ENCODE data around the gene PSMC6. TPM values are rescaled to one million over a fixed set of nuclear protein-coding genes. Genes with fewer than 3 reads are reported as not detected.

Gene PSMC6
- total RNA-seq: 100 to 1,000 TPM in 3 of 4 donors, 10 to 100 TPM in 1; 80.6 to 178 (median 116) TPM
- 100 to 1,000 TPM; 144 to 292 (median 171) TPM for polyA plus RNA-seq
- long read RNA-seq, donor 1, transcript PSMC6-201 (14 exons, 2,188 nt): major isoform, 121 of 136 reads
- long read RNA-seq, donor 1, partial matches to known transcripts: 7 of 136 reads
- long read RNA-seq, donor 1, other reads (novel, unspliced or antisense): 8 of 136 reads
- long read RNA-seq, donor 2, transcript PSMC6-201 (14 exons, 2,188 nt): major isoform, 407 of 459 reads
- long read RNA-seq, donor 2, partial matches to known transcripts: 6 of 459 reads
- long read RNA-seq, donor 2, other reads (novel, unspliced or antisense): 44 of 459 reads

GRCh38 chr14:52706724-52707706 lies at the start of gene PSMC6:
PSMC6 (plus strand) TSS chr14:52707200; CDS start chr14:52707220, 20 bp downstream.
- peak; percentile 99 to 100 (median 100) for ATAC-seq
- Histone ChIP-seq H3K4me3 (peak within 1 kb of the TSS; percentile 83), H3K36me3 (ENCODE audit: insufficient read depth in 1 of 2, low read depth in 1 of 2) (peaks cover 0 to 41% of the 10 kb centered on the region in 2 donors), H3K27ac (peak within 1 kb of the TSS; percentile 92), H3K27me3 (ENCODE audit: insufficient read depth in 3 of 3, low read length in 2 of 3) (no peaks in the 10 kb centered on the region), H3K4me1 (peaks cover 24% of the 10 kb centered on the region), H3K9me3 (no peaks in the 10 kb centered on the region)
- intact Hi-C loops (cut with DNase I): no loop called here
- no peak for TF ChIP-seq CTCF (IDR thresholded peaks at IDR 0.05)
- peak; percentile 95 to 97 for DNase-seq
- 0 to 1% (median 0%) methylated on average over 42 to 43 of the region's 43 CpGs for WGBS, 3 donors

- Histone ChIP-seq H3K27ac (no peak overlapping the region), H3K4me1 (no peaks in the 10 kb centered on the region), H3K9me3 (no peaks in the 10 kb centered on the region), H3K27me3 (ENCODE audit: insufficient read depth in 3 of 3, low read length in 2 of 3) (no peaks in the 10 kb centered on the region), H3K36me3 (ENCODE audit: insufficient read depth in 1 of 2, low read depth in 1 of 2) (peaks cover 0 to 62% of the 10 kb centered on the region in 2 donors), H3K4me3 (no peak overlapping the region)
- intact Hi-C loops (cut with DNase I): no loop called here
- DNase-seq (no peak), ATAC-seq (no peak)
- TF ChIP-seq CTCF (IDR thresholded peaks at IDR 0.05): no peak
Observed at GRCh38 chr14:52660325-52660724, 46.7 kb upstream of the PSMC6 start.

GRCh38 chr14:52660832-52661231 lies 46.2 kb upstream of the PSMC6 start:
- H3K27ac ChIP-seq: no peak overlapping the region
- TF ChIP-seq CTCF (IDR thresholded peaks at IDR 0.05): no peak
- DNase-seq: no peak
- WGBS, 3 donors: 85 to 96% (median 88%) methylated on average over 1 of the region's 1 CpG
- H3K4me1 ChIP-seq: no peaks in the 10 kb centered on the region
- peaks cover 0 to 62% of the 10 kb centered on the region in 2 donors for H3K36me3 ChIP-seq (ENCODE audit: insufficient read depth in 1 of 2, low read depth in 1 of 2)
- intact Hi-C loops (cut with DNase I): no loop called here
- no peak overlapping the region for H3K4me3 ChIP-seq
- H3K9me3 ChIP-seq: no peaks in the 10 kb centered on the region
- H3K27me3 ChIP-seq (ENCODE audit: insufficient read depth in 3 of 3, low read length in 2 of 3): no peaks in the 10 kb centered on the region
- ATAC-seq: no peak

GRCh38 chr14:52661314-52661713 lies 45.7 kb upstream of the PSMC6 start:
- no peak overlapping the region for H3K4me3 ChIP-seq
- intact Hi-C loops (cut with DNase I): no loop called here
- no peak overlapping the region for H3K27ac ChIP-seq
- no peaks in the 10 kb centered on the region for H3K9me3 ChIP-seq
- ATAC-seq: no peak
- DNase-seq: no peak
- WGBS, 3 donors: 95 to 99% (median 96%) methylated on average over 2 of the region's 2 CpGs
- H3K27me3 ChIP-seq (ENCODE audit: insufficient read depth in 3 of 3, low read length in 2 of 3): no peaks in the 10 kb centered on the region
- H3K36me3 ChIP-seq (ENCODE audit: insufficient read depth in 1 of 2, low read depth in 1 of 2): peaks cover 0 to 62% of the 10 kb centered on the region in 2 donors
- TF ChIP-seq CTCF (IDR thresholded peaks at IDR 0.05): no peak
- H3K4me1 ChIP-seq: no peaks in the 10 kb centered on the region

All from psoas muscle (tissue), 8 donors.